HG03342 (cell line): ENCODE results near the gene CCNB1.
"Not testable (repeated sequence)": the region's sequence is repeated elsewhere in the genome, so short reads cannot be mapped to it uniquely, and the experiment has no call there.

Experiments used
- ATAC-seq: cut with Tn5 transposase; IDR thresholded peaks from one replicate; pipeline ENCODE4 v1.9.1; 2021; ENCODE audit warnings: mild to moderate bottlenecking, moderate library complexity; ENCODE audit not compliant: unreplicated experiment

The CCNB1 gene

GRCh38 chr5:69166686-69167492, at the start of gene CCNB1:
TSS of gene CCNB1 (plus strand) at chr5:69167150. CDS start at chr5:69167263, 113 bp downstream.
- peak; percentile 99 for ATAC-seq

- ATAC-seq = no peak
Measured at GRCh38 chr5:69129413-69129812, 37.5 kb upstream of the CCNB1 start.

- no peak for ATAC-seq
Measured at GRCh38 chr5:69130241-69130640, 36.7 kb upstream of the CCNB1 start.

- ATAC-seq = no peak
Measured at GRCh38 chr5:69131304-69131703, 35.6 kb upstream of the CCNB1 start.

- no peak for ATAC-seq
Measured at GRCh38 chr5:69134126-69134525, 32.8 kb upstream of the CCNB1 start.

DNA sequence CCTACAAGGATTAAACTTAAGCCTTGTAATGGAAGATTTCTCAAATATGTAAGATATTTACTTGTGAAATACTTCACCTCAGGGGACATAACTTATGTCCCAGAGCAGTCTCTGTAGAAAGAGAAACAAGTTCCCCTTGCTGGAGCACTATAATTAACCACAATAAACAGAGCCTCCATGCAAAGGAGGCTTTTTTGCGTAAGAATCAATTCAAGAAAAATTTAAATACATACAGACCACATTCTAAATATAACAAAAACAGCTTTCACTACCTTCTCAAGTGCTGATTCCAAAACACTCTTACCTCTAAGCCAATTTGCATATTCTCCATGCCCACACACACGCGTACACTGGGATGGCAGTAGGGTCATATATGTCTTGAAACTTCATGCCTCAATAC, 30.7 kb upstream of the CCNB1 start:
- peak; percentile 96 for ATAC-seq

DNA sequence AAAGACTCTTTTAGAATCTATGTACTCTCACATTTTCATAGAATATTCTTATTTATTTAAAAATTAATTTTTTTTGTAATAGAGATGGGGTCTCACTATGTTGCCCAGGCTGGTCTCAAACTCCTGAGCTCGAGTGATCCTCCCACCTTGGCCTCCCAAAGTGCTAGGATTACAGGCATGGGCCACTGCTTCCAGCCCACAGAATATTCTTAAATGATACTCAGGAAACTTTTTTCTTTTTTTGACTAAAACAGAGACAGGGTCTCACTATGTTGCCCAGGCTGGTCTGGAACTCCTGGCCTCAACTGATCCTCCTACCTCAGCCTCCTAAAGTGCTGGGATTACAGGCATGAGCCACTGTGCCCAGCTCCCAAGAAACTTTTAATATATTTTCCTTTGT, 29.7 kb upstream of the CCNB1 start:
- not testable (repeated sequence) for ATAC-seq

DNA sequence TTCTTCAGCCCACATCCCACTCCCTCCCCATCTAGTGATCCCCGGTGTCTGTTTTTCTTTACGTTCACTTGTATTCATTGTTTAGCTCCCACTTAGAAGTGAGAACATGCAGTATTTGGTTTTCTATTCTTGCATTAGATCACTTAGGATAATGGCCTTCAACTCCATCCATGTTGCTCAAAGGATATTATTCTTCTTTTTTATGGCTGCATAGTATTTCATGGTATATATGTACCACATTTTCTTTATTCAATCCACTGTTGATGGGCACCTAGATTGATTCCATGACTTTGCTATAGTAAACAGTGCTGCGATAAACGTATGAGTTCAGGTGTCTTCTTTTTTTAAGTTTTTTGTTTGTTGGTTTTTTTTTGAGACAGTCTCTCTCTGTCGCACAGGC, 29.1 kb upstream of the CCNB1 start:
- ATAC-seq = no peak

GRCh38 chr5:69138766-69139165, 28.2 kb upstream of the CCNB1 start:
- ATAC-seq = no peak

- not testable (repeated sequence) for ATAC-seq
Measured at GRCh38 chr5:69140239-69140638, 26.7 kb upstream of the CCNB1 start.

DNA sequence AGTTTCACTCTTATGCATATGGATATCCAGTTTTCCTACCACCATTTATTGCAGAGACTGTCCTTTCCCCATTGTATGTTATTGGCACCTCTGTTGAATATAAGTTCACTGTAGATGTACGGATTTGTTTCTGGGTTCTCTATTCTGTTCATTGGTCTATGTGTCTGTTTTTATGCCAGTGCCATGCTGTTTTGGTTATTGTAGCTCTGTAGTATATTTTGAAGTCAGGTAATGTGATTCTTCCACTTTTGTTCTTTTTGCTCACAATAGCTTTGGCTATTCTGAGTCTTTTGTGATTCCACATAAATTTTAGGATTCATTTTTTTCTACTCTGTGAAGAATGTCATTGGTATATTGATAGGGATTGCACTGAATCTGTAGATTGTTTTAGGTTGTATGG, 26.1 kb upstream of the CCNB1 start:
- no peak for ATAC-seq

DNA sequence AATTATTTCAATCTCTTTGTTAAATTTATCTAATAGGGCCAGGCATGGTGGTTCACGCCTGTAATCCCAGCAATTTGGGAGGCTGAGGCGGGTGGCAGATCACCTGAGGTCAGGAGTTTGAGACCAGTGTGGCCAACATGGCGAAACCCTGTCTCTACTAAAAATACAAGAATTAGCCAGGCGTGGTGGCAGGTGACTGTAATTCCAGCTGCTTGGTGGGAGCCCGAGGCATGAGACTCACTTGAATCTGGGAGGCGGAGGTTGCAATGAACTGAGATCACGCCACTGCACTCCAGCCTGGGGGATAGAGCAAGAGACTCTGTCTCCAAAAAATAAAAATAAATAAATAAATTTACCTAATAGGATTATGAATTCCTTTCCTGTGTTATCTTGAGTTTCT, 18.4 kb upstream of the CCNB1 start:
- not testable (repeated sequence) for ATAC-seq

- no peak for ATAC-seq
Measured at GRCh38 chr5:69148981-69149675, 17.8 kb upstream of the CCNB1 start.

DNA sequence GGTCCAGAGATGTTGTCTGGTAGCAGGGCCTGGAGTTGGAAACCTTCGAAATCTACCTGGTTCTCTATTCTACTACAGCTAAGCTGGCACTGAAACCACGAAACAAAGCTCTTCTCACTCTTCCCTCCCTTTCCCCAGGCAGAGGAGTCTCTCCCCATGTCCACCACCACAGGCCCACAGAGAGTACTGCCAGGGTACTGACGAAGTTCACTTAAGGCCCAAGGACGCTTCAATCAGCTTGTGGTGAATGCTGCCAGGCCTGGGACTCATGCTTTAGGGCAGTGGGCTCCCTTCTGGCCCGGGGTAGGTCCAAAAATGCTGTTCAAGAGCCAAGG, 17.3 kb upstream of the CCNB1 start:
- no peak for ATAC-seq

- no peak for ATAC-seq
Measured at GRCh38 chr5:69152731-69153130, 14.2 kb upstream of the CCNB1 start.

DNA sequence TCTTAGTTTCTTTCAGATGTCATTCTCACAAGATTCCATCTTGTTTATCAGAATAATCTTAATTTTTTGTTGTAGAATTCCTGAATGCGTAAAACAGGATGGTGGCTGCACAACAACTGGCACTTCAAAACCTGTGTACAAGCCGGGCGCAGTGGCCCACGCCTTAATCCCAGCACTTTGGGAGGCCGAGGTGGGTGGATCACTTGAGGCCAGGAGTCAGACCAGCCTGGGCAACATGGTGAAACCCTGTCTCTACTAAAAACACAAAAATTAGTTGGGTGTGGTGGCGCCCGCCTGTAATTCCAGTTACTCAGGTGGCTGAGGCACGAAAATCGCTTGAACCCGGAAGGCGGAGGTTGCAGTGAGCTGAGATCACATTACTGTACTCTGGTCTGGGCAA, 10.5 kb upstream of the CCNB1 start:
- ATAC-seq = no peak

DNA sequence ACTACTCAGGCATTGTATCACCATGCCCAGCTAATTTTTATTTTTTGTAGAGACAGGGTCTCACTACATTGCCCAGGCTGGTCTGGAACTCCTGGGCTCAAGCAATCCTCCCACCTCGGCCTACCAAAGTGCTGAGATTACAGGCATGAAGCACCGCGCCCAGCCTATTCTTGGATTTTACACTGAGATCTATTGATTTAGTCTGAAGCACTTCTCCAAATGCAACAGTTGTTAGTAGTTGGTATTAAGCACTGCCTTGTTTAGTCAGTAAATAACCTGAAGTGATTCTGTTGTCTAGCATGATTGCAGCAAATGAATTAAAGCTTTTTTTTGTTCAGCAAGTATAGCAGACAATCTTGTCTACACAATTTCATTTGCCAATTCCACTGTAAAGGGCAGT, 8.9 kb upstream of the CCNB1 start:
- ATAC-seq = no peak

DNA sequence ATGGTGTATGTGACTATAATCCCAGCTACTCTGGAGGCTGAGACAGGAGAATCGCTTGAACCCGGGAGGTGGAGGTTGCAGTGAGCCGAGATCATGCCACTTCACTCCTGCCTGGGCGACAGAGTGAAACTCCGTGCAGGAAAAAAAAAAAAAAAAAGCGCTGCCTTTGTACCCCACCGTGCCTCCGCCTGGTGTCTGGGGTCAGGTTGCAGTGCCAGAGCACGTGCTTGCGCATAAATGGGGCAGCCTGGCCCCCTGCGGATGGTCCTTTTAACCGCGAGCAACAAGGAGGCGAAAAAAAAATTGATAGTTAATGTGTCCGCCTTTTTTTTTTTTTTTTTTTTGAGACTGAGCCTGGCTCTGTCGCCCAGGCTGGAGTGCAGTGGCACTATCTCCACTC, 6.3 kb upstream of the CCNB1 start:
- ATAC-seq = no peak

- ATAC-seq = no peak
Measured at GRCh38 chr5:69167493-69167855, 524 bp downstream of the CCNB1 start.

DNA sequence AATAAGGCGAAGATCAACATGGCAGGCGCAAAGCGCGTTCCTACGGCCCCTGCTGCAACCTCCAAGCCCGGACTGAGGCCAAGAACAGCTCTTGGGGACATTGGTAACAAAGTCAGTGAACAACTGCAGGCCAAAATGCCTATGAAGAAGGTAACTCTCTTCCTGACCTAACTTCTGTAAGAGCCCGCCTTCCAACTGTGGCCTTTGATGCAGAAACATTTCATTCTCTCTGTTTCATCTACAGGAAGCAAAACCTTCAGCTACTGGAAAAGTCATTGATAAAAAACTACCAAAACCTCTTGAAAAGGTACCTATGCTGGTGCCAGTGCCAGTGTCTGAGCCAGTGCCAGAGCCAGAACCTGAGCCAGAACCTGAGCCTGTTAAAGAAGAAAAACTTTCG, 979 bp downstream of the CCNB1 start:
- ATAC-seq = no peak

DNA sequence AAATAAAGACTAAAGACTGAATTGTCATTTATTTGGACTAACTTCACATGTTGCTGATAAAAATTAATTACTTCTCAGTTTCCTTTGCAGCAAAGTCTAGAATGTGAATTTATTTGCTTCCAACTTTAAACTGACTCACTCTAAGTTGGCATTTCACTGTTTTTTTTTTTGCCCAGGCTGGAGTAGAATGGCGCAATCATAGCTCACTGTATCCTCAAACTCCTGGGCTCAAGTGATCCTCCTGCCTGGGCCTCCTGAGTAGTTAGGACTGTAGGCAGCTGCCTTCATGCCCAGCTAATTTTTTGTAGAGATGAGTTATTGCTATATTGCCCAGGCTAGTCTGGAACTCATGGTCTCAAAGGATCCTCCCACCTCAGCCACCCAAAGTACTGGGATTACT, 3.5 kb downstream of the CCNB1 start:
- ATAC-seq = no peak

- ATAC-seq = no peak
Measured at GRCh38 chr5:69170969-69171368, 4.0 kb downstream of the CCNB1 start.
